Vagina (tissue), 2 donors: ENCODE measurements around the gene TDRD9.

Source experiments
- CTCF ChIP-seq, 3 experiments: fragments of 450-650 bp in 2 of 3; fragments of 200-600 bp in 1 of 3; sonication (generic) in 1 of 3; IDR thresholded peaks; one replicate each; pipeline ENCODE4 v1.5.1; 2017 to 2019; ENCODE audit warnings: antibody characterized with exemption in 3 of 3, mild to moderate bottlenecking in 2 of 3, moderate library complexity in 2 of 3
- POLR2A ChIP-seq, 2 donors: fragments of 450-650 bp; IDR thresholded peaks; one replicate each; pipeline ENCODE4 v1.6.1; 2017; ENCODE audit warnings: antibody characterized with exemption in 2 of 2, mild to moderate bottlenecking in 2 of 2, moderate library complexity in 2 of 2

DNA sequence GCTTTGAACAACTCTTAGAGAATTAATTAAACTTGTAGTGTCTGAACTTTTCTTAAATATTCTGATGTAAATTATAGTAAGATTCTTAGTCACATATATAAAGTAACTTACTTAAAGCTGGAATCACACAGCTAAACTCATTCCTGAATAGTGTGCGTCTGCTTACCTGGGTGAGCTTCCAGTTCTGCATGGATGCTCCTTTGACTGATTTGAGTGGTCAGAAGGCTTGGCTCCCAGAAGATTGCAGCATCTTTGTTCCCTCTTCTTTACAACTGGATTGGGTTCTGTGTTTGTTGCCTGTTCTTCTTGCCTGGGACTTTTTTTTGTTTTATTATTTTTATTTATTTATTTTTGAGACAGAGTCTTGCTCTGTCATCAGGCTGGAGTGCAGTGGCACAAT is 90.8 kb downstream of the TDRD9 start:
- TF ChIP-seq POLR2A (IDR thresholded peaks at IDR 0.05) (no peak), CTCF (IDR thresholded peaks at IDR 0.05) (no peak)
